SU-DHL-6 (cell line): ENCODE measurements around the gene SAP30.

Experiments
- H2AFZ ChIP-seq: fragments of 200-600 bp; sonication (generic); 2 replicates; pipeline ENCODE4 v1.6.1; 2014; ENCODE audit warnings: low read depth, mild to moderate bottlenecking, moderate library complexity, mixed read lengths, antibody characterized with exemption, low read length; ENCODE audit not compliant: severe bottlenecking
- H3F3A ChIP-seq: fragments of 200-600 bp; shearing (Covaris generic); 2 replicates; pipeline ENCODE4 v1.6.0; 2016; ENCODE audit warnings: antibody characterized with exemption, mild to moderate bottlenecking; ENCODE audit not compliant: insufficient read depth
- H3K27ac ChIP-seq: fragments of 200-600 bp; sonication (generic); 2 replicates; pipeline ENCODE4 v1.5.1; 2016; ENCODE audit warnings: low read depth, mild to moderate bottlenecking, low read length, moderate library complexity, mixed read lengths
- H3K27me3 ChIP-seq: fragments of 200-600 bp; sonication (generic), shearing (Covaris generic); 2 replicates; pipeline ENCODE4 v1.6.0; 2014; ENCODE audit warnings: mild to moderate bottlenecking, low read length
- H3K36me3 ChIP-seq: fragments of 200-600 bp; sonication (generic); 2 replicates; pipeline ENCODE4 v1.6.1; 2014; ENCODE audit warnings: mild to moderate bottlenecking, low read length, mixed read lengths
- H3K4me2 ChIP-seq: fragments of 300-600, 200-600 bp; shearing (Covaris generic), sonication (generic); 2 replicates; pipeline ENCODE4 v1.6.0; 2014; ENCODE audit warnings: low read length, low read depth, mild to moderate bottlenecking; ENCODE audit not compliant: poor library complexity, severe bottlenecking
- H3K4me3 ChIP-seq: fragments of 200-600 bp; sonication (generic); 2 replicates; pipeline ENCODE4 v1.5.1; 2014; ENCODE audit warnings: antibody characterized with exemption, low read length, mild to moderate bottlenecking, mixed read lengths; ENCODE audit not compliant: insufficient read depth, poor library complexity, severe bottlenecking
- H3K79me2 ChIP-seq: fragments of 200-600 bp; sonication (generic); 2 replicates; pipeline ENCODE4 v1.6.1; 2014; ENCODE audit warnings: mild to moderate bottlenecking, low read length, moderate library complexity; ENCODE audit not compliant: insufficient read depth
- H3K9ac ChIP-seq: fragments of 200-600 bp; sonication (generic); 2 replicates; pipeline ENCODE4 v1.7.0; 2014; ENCODE audit warnings: mild to moderate bottlenecking, low read length
- H3K9me2 ChIP-seq: fragments of 200-600 bp; sonication (generic); replicated peaks from 2 replicates; pipeline ENCODE4 v1.6.1; 2014; ENCODE audit warnings: low read length; ENCODE audit not compliant: insufficient read depth
- H3K9me3 ChIP-seq: fragments of 200-600 bp; sonication (generic); 2 replicates; pipeline ENCODE4 v1.6.1; 2014; ENCODE audit warnings: low read length, mixed read lengths; ENCODE audit not compliant: insufficient read depth
- H4K20me1 ChIP-seq: fragments of 200-600 bp; sonication (generic); 2 replicates; pipeline ENCODE4 v1.6.1; 2014; ENCODE audit warnings: low read depth, mild to moderate bottlenecking, antibody characterized with exemption, low read length, moderate library complexity, mixed read lengths
- CTCF ChIP-seq: fragments of 200-600 bp; sonication (generic); IDR thresholded peaks from one replicate; pipeline ENCODE4 v1.5.1; 2017; ENCODE audit warnings: antibody characterized with exemption, mild to moderate bottlenecking, low read length, moderate library complexity; ENCODE audit not compliant: insufficient read depth, poor library complexity, severe bottlenecking
- EZH2phosphoT487 ChIP-seq: fragments of 200-600 bp; sonication (generic), shearing (Covaris generic); conservative IDR thresholded peaks from 2 replicates; pipeline ENCODE4 v1.6.1; 2018; ENCODE audit warnings: mild to moderate bottlenecking, antibody characterized with exemption, low read length, moderate library complexity, mixed read lengths

The SAP30 gene

GRCh38 chr4:173415092-173415491, 44.3 kb downstream of the SAP30 start:
- Histone ChIP-seq H4K20me1 (no peaks in the 10 kb centered on the region), H2AFZ (no peak overlapping the region), H3F3A (no peaks in the 10 kb centered on the region), H3K9me3 (no peaks in the 10 kb centered on the region), H3K27me3 (no peaks in the 10 kb centered on the region), H3K9me2 (no peaks in the 10 kb centered on the region), H3K9ac (no peak overlapping the region), H3K79me2 (no peaks in the 10 kb centered on the region), H3K27ac (no peak overlapping the region), H3K4me2 (no peak overlapping the region), H3K36me3 (no peaks in the 10 kb centered on the region), H3K4me3 (no peak overlapping the region)
- TF ChIP-seq EZH2phosphoT487 (no peak), CTCF (no peak)

GRCh38 chr4:173415885-173416653, 45.3 kb downstream of the SAP30 start:
- H3F3A ChIP-seq: no peaks in the 10 kb centered on the region
- TF ChIP-seq CTCF: no peak
- no peak for TF ChIP-seq EZH2phosphoT487
- no peak overlapping the region for H2AFZ ChIP-seq
- no peak overlapping the region for H3K27ac ChIP-seq
- no peaks in the 10 kb centered on the region for H3K9me2 ChIP-seq
- no peaks in the 10 kb centered on the region for H3K9me3 ChIP-seq
- H3K79me2 ChIP-seq: no peaks in the 10 kb centered on the region
- no peaks in the 10 kb centered on the region for H3K36me3 ChIP-seq
- H3K9ac ChIP-seq: no peak overlapping the region
- no peak overlapping the region for H3K4me2 ChIP-seq
- no peaks in the 10 kb centered on the region for H3K27me3 ChIP-seq
- no peak overlapping the region for H3K4me3 ChIP-seq
- H4K20me1 ChIP-seq: no peaks in the 10 kb centered on the region

DNA sequence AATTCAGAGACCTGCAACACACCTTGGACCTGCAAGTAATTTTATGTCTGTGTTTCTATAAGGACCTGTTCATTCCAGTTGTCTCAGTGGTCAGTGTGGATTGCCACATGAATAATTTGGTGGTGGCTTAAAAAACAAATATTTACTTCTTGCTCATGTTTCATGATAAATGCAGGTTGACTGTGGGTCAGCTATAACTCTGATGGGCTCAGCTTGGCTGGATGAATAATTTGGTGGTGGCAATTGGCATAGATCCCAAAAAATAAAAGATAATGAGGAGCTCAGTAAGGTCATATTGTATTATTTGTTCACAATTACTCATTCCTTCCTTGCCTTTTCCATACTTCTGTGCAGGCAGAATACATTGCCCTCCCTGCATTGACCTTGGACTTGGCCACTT, 47.1 kb downstream of the SAP30 start:
- no peaks in the 10 kb centered on the region for H3K36me3 ChIP-seq
- no peaks in the 10 kb centered on the region for H3K9me2 ChIP-seq
- H3F3A ChIP-seq: no peaks in the 10 kb centered on the region
- H2AFZ ChIP-seq: no peak overlapping the region
- no peak overlapping the region for H3K4me3 ChIP-seq
- no peak overlapping the region for H3K9ac ChIP-seq
- H3K27ac ChIP-seq: no peak overlapping the region
- H3K79me2 ChIP-seq: no peaks in the 10 kb centered on the region
- TF ChIP-seq EZH2phosphoT487 (no peak), CTCF (no peak)
- no peaks in the 10 kb centered on the region for H3K27me3 ChIP-seq
- no peak overlapping the region for H3K4me2 ChIP-seq
- H4K20me1 ChIP-seq: no peaks in the 10 kb centered on the region
- H3K9me3 ChIP-seq: no peaks in the 10 kb centered on the region
